SU-DHL-6 (cell line): ENCODE data around the gene RPH3AL.
"Not testable (repeated sequence)": the region's sequence is repeated elsewhere in the genome, so short reads cannot be mapped to it uniquely, and the experiment has no call there.

ENCODE experiments used
- H2AFZ ChIP-seq: fragments of 200-600 bp; sonication (generic); 2 replicates; pipeline ENCODE4 v1.6.1; 2014; ENCODE audit warnings: low read depth, mild to moderate bottlenecking, moderate library complexity, mixed read lengths, antibody characterized with exemption, low read length; ENCODE audit not compliant: severe bottlenecking
- H3F3A ChIP-seq: fragments of 200-600 bp; shearing (Covaris generic); 2 replicates; pipeline ENCODE4 v1.6.0; 2016; ENCODE audit warnings: antibody characterized with exemption, mild to moderate bottlenecking; ENCODE audit not compliant: insufficient read depth
- H3K27ac ChIP-seq: fragments of 200-600 bp; sonication (generic); 2 replicates; pipeline ENCODE4 v1.5.1; 2016; ENCODE audit warnings: low read depth, mild to moderate bottlenecking, low read length, moderate library complexity, mixed read lengths
- H3K27me3 ChIP-seq: fragments of 200-600 bp; sonication (generic), shearing (Covaris generic); 2 replicates; pipeline ENCODE4 v1.6.0; 2014; ENCODE audit warnings: mild to moderate bottlenecking, low read length
- H3K36me3 ChIP-seq: fragments of 200-600 bp; sonication (generic); 2 replicates; pipeline ENCODE4 v1.6.1; 2014; ENCODE audit warnings: mild to moderate bottlenecking, low read length, mixed read lengths
- H3K4me2 ChIP-seq: fragments of 300-600, 200-600 bp; shearing (Covaris generic), sonication (generic); 2 replicates; pipeline ENCODE4 v1.6.0; 2014; ENCODE audit warnings: low read length, low read depth, mild to moderate bottlenecking; ENCODE audit not compliant: poor library complexity, severe bottlenecking
- H3K4me3 ChIP-seq: fragments of 200-600 bp; sonication (generic); 2 replicates; pipeline ENCODE4 v1.5.1; 2014; ENCODE audit warnings: antibody characterized with exemption, low read length, mild to moderate bottlenecking, mixed read lengths; ENCODE audit not compliant: insufficient read depth, poor library complexity, severe bottlenecking
- H3K79me2 ChIP-seq: fragments of 200-600 bp; sonication (generic); 2 replicates; pipeline ENCODE4 v1.6.1; 2014; ENCODE audit warnings: mild to moderate bottlenecking, low read length, moderate library complexity; ENCODE audit not compliant: insufficient read depth
- H3K9ac ChIP-seq: fragments of 200-600 bp; sonication (generic); 2 replicates; pipeline ENCODE4 v1.7.0; 2014; ENCODE audit warnings: mild to moderate bottlenecking, low read length
- H3K9me2 ChIP-seq: fragments of 200-600 bp; sonication (generic); replicated peaks from 2 replicates; pipeline ENCODE4 v1.6.1; 2014; ENCODE audit warnings: low read length; ENCODE audit not compliant: insufficient read depth
- H3K9me3 ChIP-seq: fragments of 200-600 bp; sonication (generic); 2 replicates; pipeline ENCODE4 v1.6.1; 2014; ENCODE audit warnings: low read length, mixed read lengths; ENCODE audit not compliant: insufficient read depth
- H4K20me1 ChIP-seq: fragments of 200-600 bp; sonication (generic); 2 replicates; pipeline ENCODE4 v1.6.1; 2014; ENCODE audit warnings: low read depth, mild to moderate bottlenecking, antibody characterized with exemption, low read length, moderate library complexity, mixed read lengths
- EZH2phosphoT487 ChIP-seq: fragments of 200-600 bp; sonication (generic), shearing (Covaris generic); conservative IDR thresholded peaks from 2 replicates; pipeline ENCODE4 v1.6.1; 2018; ENCODE audit warnings: mild to moderate bottlenecking, antibody characterized with exemption, low read length, moderate library complexity, mixed read lengths
- TF ChIP-seq, protein P1 (sequence below): fragments of 200-600 bp; sonication (generic); IDR thresholded peaks from one replicate; pipeline ENCODE4 v1.5.1; 2017; ENCODE audit warnings: antibody characterized with exemption, mild to moderate bottlenecking, low read length, moderate library complexity; ENCODE audit not compliant: insufficient read depth, poor library complexity, severe bottlenecking

Gene RPH3AL

DNA sequence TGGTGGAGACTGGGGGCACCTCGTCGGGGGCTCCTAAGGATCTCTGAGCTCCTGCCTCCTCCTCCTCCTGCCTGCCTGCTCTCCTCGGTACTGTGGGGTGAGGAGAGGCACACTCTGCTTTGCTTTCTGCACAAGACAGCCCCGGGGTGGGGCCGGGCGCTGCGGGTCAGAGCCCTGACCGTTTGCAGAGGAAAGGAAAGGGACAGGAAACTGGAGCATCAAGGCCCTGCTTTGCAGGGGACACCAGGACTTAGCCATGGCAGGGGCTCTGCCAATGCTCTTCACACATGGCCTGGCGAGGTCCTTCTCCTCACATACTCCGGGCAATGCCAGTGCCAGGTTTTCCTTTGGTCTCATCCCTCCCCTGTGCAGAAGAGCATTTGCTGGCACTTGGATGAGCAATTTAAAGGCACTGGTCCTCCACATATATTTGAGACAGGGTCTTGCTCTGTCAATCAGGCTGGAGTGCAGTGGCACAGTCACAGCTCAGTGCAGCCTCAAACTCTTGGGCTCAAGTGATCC is 147.4 kb downstream of the RPH3AL start:
- H3K9ac ChIP-seq, result no peak overlapping the region
- H3K27me3 ChIP-seq, result no peaks in the 10 kb centered on the region
- H3K9me3 ChIP-seq, result no peaks in the 10 kb centered on the region
- no peak overlapping the region for H2AFZ ChIP-seq
- H3K79me2 ChIP-seq, result no peaks in the 10 kb centered on the region
- H3K9me2 ChIP-seq, result no peaks in the 10 kb centered on the region
- no peak overlapping the region for H3K4me2 ChIP-seq
- no peaks in the 10 kb centered on the region for H3F3A ChIP-seq
- H3K36me3 ChIP-seq, result no peaks in the 10 kb centered on the region
- H3K4me3 ChIP-seq, result no peak overlapping the region
- H4K20me1 ChIP-seq, result no peaks in the 10 kb centered on the region
- no peak for TF ChIP-seq EZH2phosphoT487
- TF ChIP-seq, protein P1, sequence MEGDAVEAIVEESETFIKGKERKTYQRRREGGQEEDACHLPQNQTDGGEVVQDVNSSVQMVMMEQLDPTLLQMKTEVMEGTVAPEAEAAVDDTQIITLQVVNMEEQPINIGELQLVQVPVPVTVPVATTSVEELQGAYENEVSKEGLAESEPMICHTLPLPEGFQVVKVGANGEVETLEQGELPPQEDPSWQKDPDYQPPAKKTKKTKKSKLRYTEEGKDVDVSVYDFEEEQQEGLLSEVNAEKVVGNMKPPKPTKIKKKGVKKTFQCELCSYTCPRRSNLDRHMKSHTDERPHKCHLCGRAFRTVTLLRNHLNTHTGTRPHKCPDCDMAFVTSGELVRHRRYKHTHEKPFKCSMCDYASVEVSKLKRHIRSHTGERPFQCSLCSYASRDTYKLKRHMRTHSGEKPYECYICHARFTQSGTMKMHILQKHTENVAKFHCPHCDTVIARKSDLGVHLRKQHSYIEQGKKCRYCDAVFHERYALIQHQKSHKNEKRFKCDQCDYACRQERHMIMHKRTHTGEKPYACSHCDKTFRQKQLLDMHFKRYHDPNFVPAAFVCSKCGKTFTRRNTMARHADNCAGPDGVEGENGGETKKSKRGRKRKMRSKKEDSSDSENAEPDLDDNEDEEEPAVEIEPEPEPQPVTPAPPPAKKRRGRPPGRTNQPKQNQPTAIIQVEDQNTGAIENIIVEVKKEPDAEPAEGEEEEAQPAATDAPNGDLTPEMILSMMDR, result no peak
- H3K27ac ChIP-seq, result no peak overlapping the region

DNA sequence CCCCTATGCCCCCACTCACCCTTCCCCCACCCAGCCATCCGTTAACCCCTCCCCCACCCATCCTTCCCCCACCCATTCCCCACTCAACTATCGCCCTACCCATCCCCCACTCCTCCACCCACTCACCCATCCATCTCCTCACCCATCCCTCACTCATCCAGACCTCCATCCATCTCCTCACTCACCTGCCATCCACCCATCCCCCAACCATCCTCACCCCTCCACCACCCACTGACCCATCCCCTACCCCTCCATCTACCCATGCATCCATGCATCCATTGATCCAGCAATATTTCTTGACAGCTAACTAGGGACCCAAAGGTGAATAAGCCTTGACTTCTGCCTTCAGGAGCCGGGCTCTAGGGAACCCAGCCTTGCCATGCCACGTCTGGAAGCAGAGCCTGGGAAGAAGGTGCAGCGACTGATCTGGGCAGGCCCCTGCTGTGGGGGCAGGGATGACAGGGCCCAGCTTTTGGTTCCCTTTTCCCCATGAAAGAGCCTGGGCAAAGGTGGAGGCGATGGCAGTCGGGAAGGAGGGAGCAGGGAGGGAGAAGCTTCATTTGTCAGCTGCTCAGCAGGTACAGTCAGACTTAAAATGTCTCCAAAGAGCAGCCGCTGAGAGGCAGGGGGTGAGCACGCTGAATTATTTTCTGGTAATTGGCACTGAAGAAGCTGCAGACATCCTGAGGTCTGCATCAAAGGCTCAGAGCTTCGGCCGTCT is 148.0 kb downstream of the RPH3AL start:
- Histone ChIP-seq H3K9ac (no peak overlapping the region), H3K9me3 (no peaks in the 10 kb centered on the region), H3K9me2 (no peaks in the 10 kb centered on the region), H3K4me2 (no peak overlapping the region), H3K79me2 (no peaks in the 10 kb centered on the region), H3K27me3 (no peaks in the 10 kb centered on the region), H3F3A (no peaks in the 10 kb centered on the region), H4K20me1 (no peaks in the 10 kb centered on the region), H3K27ac (no peak overlapping the region), H3K4me3 (no peak overlapping the region), H3K36me3 (no peaks in the 10 kb centered on the region), H2AFZ (no peak overlapping the region)
- TF ChIP-seq EZH2phosphoT487, result no peak
- TF ChIP-seq, protein P1, result no peak

DNA sequence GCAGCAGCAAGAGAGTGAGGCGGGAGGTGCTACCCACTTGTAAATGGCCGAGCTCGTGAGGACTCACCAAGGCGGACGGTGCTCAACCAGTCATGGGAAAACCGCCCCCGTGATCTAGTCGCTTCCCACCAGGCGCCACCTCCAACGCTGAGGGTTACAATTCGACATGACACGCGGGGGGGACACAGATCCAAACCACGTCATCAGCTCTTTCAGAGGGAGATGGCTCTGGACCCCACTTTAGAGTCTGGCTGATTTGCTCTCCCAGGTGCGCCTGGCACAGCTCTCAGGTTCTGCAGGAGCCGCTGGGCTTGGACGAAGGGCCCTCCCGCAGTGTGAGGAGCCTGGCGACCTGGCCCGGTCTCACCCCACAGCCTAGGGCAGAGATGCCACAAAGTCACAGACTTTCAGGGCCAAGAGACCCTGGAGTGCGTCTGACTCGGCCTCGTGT is 150.1 kb downstream of the RPH3AL start:
- Histone ChIP-seq H2AFZ (no peak overlapping the region), H3K9ac (no peak overlapping the region), H3K79me2 (no peaks in the 10 kb centered on the region), H4K20me1 (no peaks in the 10 kb centered on the region), H3K9me3 (no peaks in the 10 kb centered on the region), H3K27ac (no peak overlapping the region), H3K27me3 (no peaks in the 10 kb centered on the region), H3K9me2 (no peaks in the 10 kb centered on the region), H3K4me3 (no peak overlapping the region), H3K36me3 (no peaks in the 10 kb centered on the region), H3F3A (no peaks in the 10 kb centered on the region), H3K4me2 (no peak overlapping the region)
- TF ChIP-seq, protein P1, result no peak

DNA sequence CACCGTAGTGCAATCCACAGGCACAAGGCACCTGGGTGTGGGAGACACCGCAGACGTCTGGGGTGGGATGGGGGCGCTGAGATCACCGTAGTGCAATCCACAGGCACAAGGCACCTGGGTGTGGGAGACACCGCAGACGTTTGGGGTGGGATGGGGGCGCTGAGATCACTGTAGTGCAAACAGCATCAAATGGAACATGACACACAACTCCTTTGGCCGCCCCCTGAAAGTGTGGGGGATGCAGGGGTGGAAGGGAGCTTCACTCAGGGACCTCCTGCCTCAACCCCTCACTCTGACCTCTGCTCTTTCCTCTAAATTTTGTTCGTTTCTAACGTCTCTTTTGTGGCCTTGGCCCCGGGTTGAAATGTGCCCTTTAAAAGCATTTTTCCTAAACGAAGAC is 150.9 kb downstream of the RPH3AL start:
- not testable (repeated sequence) for H2AFZ ChIP-seq, H4K20me1 ChIP-seq, H3K27ac ChIP-seq, H3K79me2 ChIP-seq, H3K36me3 ChIP-seq, H3K9me3 ChIP-seq, H3K9ac ChIP-seq, H3K4me2 ChIP-seq, H3K4me3 ChIP-seq, H3F3A ChIP-seq, H3K27me3 ChIP-seq, H3K9me2 ChIP-seq

DNA sequence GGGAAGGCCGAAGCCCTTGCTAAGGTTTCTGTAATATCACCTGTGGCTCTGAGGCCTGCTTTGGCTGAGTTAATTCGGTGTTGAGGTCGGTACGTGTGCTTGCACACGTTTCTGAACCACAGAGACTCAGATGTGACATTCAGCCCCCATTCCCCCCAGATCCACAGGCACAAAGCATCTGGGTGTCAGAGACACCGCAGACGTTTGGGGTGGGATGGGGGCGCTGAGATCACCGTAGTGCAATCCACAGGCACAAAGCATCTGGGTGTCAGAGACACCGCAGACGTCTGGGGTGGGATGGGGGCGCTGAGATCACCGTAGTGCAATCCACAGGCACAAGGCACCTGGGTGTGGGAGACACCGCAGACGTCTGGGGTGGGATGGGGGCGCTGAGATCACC is 151.3 kb downstream of the RPH3AL start:
- H3K9me3 ChIP-seq, H2AFZ ChIP-seq, H3K79me2 ChIP-seq, H3K9me2 ChIP-seq, H3K36me3 ChIP-seq, H3K27me3 ChIP-seq, H3K4me2 ChIP-seq, H4K20me1 ChIP-seq, H3K4me3 ChIP-seq, H3K27ac ChIP-seq, H3K9ac ChIP-seq, H3F3A ChIP-seq: not testable (repeated sequence)
